ENCODE measurements around the gene SCAMP4.
"Not testable (repeated sequence)": the region's sequence is repeated elsewhere in the genome, so short reads cannot be mapped to it uniquely, and the experiment has no call there.

GRCh38 chr19:1875265-1875645 is 29.9 kb upstream of the SCAMP4 start:
- TF ChIP-seq, protein P1, sequence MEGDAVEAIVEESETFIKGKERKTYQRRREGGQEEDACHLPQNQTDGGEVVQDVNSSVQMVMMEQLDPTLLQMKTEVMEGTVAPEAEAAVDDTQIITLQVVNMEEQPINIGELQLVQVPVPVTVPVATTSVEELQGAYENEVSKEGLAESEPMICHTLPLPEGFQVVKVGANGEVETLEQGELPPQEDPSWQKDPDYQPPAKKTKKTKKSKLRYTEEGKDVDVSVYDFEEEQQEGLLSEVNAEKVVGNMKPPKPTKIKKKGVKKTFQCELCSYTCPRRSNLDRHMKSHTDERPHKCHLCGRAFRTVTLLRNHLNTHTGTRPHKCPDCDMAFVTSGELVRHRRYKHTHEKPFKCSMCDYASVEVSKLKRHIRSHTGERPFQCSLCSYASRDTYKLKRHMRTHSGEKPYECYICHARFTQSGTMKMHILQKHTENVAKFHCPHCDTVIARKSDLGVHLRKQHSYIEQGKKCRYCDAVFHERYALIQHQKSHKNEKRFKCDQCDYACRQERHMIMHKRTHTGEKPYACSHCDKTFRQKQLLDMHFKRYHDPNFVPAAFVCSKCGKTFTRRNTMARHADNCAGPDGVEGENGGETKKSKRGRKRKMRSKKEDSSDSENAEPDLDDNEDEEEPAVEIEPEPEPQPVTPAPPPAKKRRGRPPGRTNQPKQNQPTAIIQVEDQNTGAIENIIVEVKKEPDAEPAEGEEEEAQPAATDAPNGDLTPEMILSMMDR (IDR thresholded peaks at IDR 0.05) = not testable (repeated sequence)
- TF ChIP-seq, protein P2, sequence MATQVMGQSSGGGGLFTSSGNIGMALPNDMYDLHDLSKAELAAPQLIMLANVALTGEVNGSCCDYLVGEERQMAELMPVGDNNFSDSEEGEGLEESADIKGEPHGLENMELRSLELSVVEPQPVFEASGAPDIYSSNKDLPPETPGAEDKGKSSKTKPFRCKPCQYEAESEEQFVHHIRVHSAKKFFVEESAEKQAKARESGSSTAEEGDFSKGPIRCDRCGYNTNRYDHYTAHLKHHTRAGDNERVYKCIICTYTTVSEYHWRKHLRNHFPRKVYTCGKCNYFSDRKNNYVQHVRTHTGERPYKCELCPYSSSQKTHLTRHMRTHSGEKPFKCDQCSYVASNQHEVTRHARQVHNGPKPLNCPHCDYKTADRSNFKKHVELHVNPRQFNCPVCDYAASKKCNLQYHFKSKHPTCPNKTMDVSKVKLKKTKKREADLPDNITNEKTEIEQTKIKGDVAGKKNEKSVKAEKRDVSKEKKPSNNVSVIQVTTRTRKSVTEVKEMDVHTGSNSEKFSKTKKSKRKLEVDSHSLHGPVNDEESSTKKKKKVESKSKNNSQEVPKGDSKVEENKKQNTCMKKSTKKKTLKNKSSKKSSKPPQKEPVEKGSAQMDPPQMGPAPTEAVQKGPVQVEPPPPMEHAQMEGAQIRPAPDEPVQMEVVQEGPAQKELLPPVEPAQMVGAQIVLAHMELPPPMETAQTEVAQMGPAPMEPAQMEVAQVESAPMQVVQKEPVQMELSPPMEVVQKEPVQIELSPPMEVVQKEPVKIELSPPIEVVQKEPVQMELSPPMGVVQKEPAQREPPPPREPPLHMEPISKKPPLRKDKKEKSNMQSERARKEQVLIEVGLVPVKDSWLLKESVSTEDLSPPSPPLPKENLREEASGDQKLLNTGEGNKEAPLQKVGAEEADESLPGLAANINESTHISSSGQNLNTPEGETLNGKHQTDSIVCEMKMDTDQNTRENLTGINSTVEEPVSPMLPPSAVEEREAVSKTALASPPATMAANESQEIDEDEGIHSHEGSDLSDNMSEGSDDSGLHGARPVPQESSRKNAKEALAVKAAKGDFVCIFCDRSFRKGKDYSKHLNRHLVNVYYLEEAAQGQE (IDR thresholded peaks at IDR 0.05; ENCODE audit: low read depth, low read length) = not testable (repeated sequence)
- not testable (repeated sequence) for TF ChIP-seq MXI1 (IDR thresholded peaks at IDR 0.05; ENCODE audit: low read depth, low read length); EP300 (IDR thresholded peaks at IDR 0.05; ENCODE audit: borderline replicate concordance in 1 of 2, low read depth in 1 of 2, low read length in 1 of 2); NRF1 (IDR thresholded peaks at IDR 0.05; ENCODE audit: low read depth, low read length); YY1 (IDR thresholded peaks at IDR 0.05; ENCODE audit: low read depth); GATA2 (CRISPR knock-in tag; IDR thresholded peaks at IDR 0.05); TCF12 (IDR thresholded peaks at IDR 0.05); SMC3 (IDR thresholded peaks at IDR 0.05; ENCODE audit: low read depth, low read length)
